SK-N-SH (cell line): Measurements from ENCODE around the gene PCSK2. TPM values are rescaled to one million over a fixed set of nuclear protein-coding genes. Genes with fewer than 3 reads are reported as not detected.

Experiments used
- CTCF ChIA-PET: fragments of 300-600, 350-600 bp; formaldehyde crosslinking; extraction: SDS; loops from one replicate; lab custom pipeline; 2021; lab: Yijun Ruan, JAX
- POLR2A ChIA-PET: fragments of 350-600 bp; sonication (Branson Sonifier 250); formaldehyde crosslinking; extraction: SDS; loops from one replicate; lab custom pipeline; 2020; ENCODE audit warnings: antibody characterized with exemption, inconsistent platforms; lab: Yijun Ruan, JAX
- DNase-seq: peaks from one replicate; pipeline ENCODE4 v3.0.0; 2012
- H2AFZ ChIP-seq: fragments of 200-600 bp; sonication (generic); 2 replicates; pipeline ENCODE4 v1.8.1; 2016; ENCODE audit warnings: antibody characterized with exemption, mild to moderate bottlenecking, low read depth
- H3F3A ChIP-seq: fragments of 200-600 bp; sonication (generic); replicated peaks from 2 replicates; pipeline ENCODE3; 2016; ENCODE audit warnings: antibody characterized with exemption, mild to moderate bottlenecking; ENCODE audit not compliant: insufficient read depth
- H3K27ac ChIP-seq, 2 experiments: fragments of 200-500 bp in 1 of 2; fragments of 200-600 bp in 1 of 2; sonication (Bioruptor generic) in 1 of 2; sonication (generic), shearing (Covaris generic) in 1 of 2; 2 replicates each; pipeline versions ENCODE4 v1.5.1 to v1.6.1; 2014 to 2016; ENCODE audit warnings: low read depth in 2 of 2, inconsistent platforms in 1 of 2, low read length in 1 of 2, mild to moderate bottlenecking in 1 of 2, mixed read lengths in 1 of 2
- H3K27me3 ChIP-seq: fragments of 200-600 bp; sonication (generic), shearing (Covaris generic); 2 replicates; pipeline ENCODE4 v1.6.1; 2016; ENCODE audit warnings: mixed run types; ENCODE audit not compliant: insufficient read depth
- H3K36me3 ChIP-seq, 2 experiments: fragments of 200-500 bp in 1 of 2; fragments of 200-600 bp in 1 of 2; sonication (Bioruptor generic) in 1 of 2; sonication (generic) in 1 of 2; replicated peaks in 1 of 2; 2 replicates each; pipeline versions ENCODE3 to v1.5.1; 2014 to 2016; ENCODE audit warnings: low read length in 1 of 2, mild to moderate bottlenecking in 1 of 2; ENCODE audit not compliant: insufficient read depth in 2 of 2, control insufficient read depth in 1 of 2
- H3K4me1 ChIP-seq, 2 experiments: fragments of 200-500 bp in 1 of 2; fragments of 200-600 bp in 1 of 2; sonication (Bioruptor generic) in 1 of 2; sonication (generic), shearing (Covaris generic) in 1 of 2; 2 replicates each; pipeline versions ENCODE4 v1.5.1 to v1.6.1; 2014 to 2016; ENCODE audit warnings: low read depth in 1 of 2, low read length in 1 of 2, mixed run types in 1 of 2; ENCODE audit not compliant: insufficient read depth in 2 of 2, control insufficient read depth in 1 of 2
- H3K4me2 ChIP-seq: fragments of 200-600 bp; sonication (generic), shearing (Covaris generic); 2 replicates; pipeline ENCODE4 v1.6.1; 2017; ENCODE audit warnings: mixed run types
- H3K4me3 ChIP-seq, 2 experiments: fragments of 200-500 bp in 1 of 2; fragments of 200-600 bp in 1 of 2; sonication (Bioruptor generic) in 1 of 2; sonication (generic), shearing (Covaris generic) in 1 of 2; 2 replicates each; pipeline versions ENCODE4 v1.5.1 to v1.8.1; 2014 to 2016; ENCODE audit warnings: low read depth in 2 of 2, inconsistent platforms in 1 of 2, low read length in 1 of 2, mild to moderate bottlenecking in 1 of 2, mixed read lengths in 1 of 2, moderate library complexity in 1 of 2
- H3K79me2 ChIP-seq: fragments of 200-600 bp; sonication (generic); 2 replicates; pipeline ENCODE4 v1.8.1; 2017; ENCODE audit warnings: mild to moderate bottlenecking; ENCODE audit not compliant: insufficient read depth
- H3K9ac ChIP-seq: fragments of 200-600 bp; sonication (generic); 2 replicates; pipeline ENCODE4 v1.6.1; 2017; ENCODE audit warnings: mixed run types
- H3K9me2 ChIP-seq: fragments of 200-600 bp; sonication (generic); 2 replicates; pipeline ENCODE4 v1.6.1; 2017; ENCODE audit warnings: mixed run types
- H3K9me3 ChIP-seq: fragments of 200-600 bp; sonication (generic); 2 replicates; pipeline ENCODE4 v1.6.1; 2017; ENCODE audit warnings: mixed run types, mild to moderate bottlenecking, moderate library complexity
- H4K20me1 ChIP-seq: fragments of 200-600 bp; sonication (generic); 2 replicates; pipeline ENCODE4 v1.6.1; 2017; ENCODE audit warnings: mild to moderate bottlenecking, mixed run types; ENCODE audit not compliant: insufficient read depth
- CHD2 ChIP-seq: fragments of 150-350 bp; IDR thresholded peaks from 2 replicates; pipeline ENCODE4 v1.6.1; 2018; ENCODE audit warnings: low read length; ENCODE audit not compliant: partially characterized antibody
- ELF1 ChIP-seq: IDR thresholded peaks from 2 replicates; pipeline ENCODE4 v1.4.0; 2012
- EP300 ChIP-seq, 2 experiments: IDR thresholded peaks; 2 replicates each; pipeline versions ENCODE4 v1.4.0 to v1.6.1; 2012; ENCODE audit warnings: borderline replicate concordance in 1 of 2, low read depth in 1 of 2, low read length in 1 of 2
- FOSL2 ChIP-seq: IDR thresholded peaks from 2 replicates; pipeline ENCODE4 v1.4.0; 2012; ENCODE audit warnings: low read depth, mild to moderate bottlenecking, moderate library complexity, borderline replicate concordance
- JUND ChIP-seq: IDR thresholded peaks from 2 replicates; pipeline ENCODE4 v1.4.0; 2012
- NFIC ChIP-seq: IDR thresholded peaks from 2 replicates; pipeline ENCODE4 v1.4.0; 2012; ENCODE audit warnings: borderline replicate concordance
- POLR2AphosphoS5 ChIP-seq: IDR thresholded peaks from 2 replicates; pipeline ENCODE4 v1.6.1; 2012; ENCODE audit warnings: low read depth, low read length
- RAD21 ChIP-seq: IDR thresholded peaks from 2 replicates; pipeline ENCODE4 v1.6.1; 2012; ENCODE audit warnings: mild to moderate bottlenecking, low read length
- RCOR1 ChIP-seq: fragments of 150-350 bp; IDR thresholded peaks from 2 replicates; pipeline ENCODE4 v1.6.1; 2017; ENCODE audit warnings: antibody characterized with exemption, low read length
- RFX5 ChIP-seq: IDR thresholded peaks from 2 replicates; pipeline ENCODE4 v1.6.1; 2012; ENCODE audit warnings: mild to moderate bottlenecking, improper control_type of control experiment, low read length
- SMC3 ChIP-seq: IDR thresholded peaks from 2 replicates; pipeline ENCODE4 v1.6.1; 2012; ENCODE audit warnings: low read depth, low read length, improper control_type of control experiment
- WGBS: methylation state at CpG from one replicate; pipeline ENCODE4 v1.1.6; 2017; ENCODE audit warnings: low lambda C conversion rate; 5-methylcytosine and 5-hydroxymethylcytosine counted together
- polyA plus RNA-seq, 3 experiments: library from polyadenylated mRNA; depleted of rRNA; stranded (reverse); fragments of >200 nt; gene quantifications; 2 replicates each; pipeline ENCODE4 v1.2.3, GENCODE V29; 2012
- TF ChIP-seq, protein P1 (sequence below): IDR thresholded peaks from 2 replicates; pipeline ENCODE4 v1.6.1; 2012; ENCODE audit warnings: mild to moderate bottlenecking, low read depth, low read length, moderate library complexity

Gene PCSK2
- polyA plus RNA-seq, 1 of the 3 experiments (the other 2 are of a cell fraction) = not detected

- TF ChIP-seq CHD2 (no peak), JUND (no peak), RFX5 (no peak), SMC3 (no peak), EP300 (IDR thresholded peaks at IDR 0.05; ENCODE audit: borderline replicate concordance in 1 of 2, low read depth in 1 of 2, low read length in 1 of 2) (no peak), NFIC (no peak), RAD21 (no peak), RCOR1 (no peak), ELF1 (no peak), POLR2AphosphoS5 (no peak)
Measured at GRCh38 chr20:17441745-17442144, 214.9 kb downstream of the PCSK2 start (continued).

DNA sequence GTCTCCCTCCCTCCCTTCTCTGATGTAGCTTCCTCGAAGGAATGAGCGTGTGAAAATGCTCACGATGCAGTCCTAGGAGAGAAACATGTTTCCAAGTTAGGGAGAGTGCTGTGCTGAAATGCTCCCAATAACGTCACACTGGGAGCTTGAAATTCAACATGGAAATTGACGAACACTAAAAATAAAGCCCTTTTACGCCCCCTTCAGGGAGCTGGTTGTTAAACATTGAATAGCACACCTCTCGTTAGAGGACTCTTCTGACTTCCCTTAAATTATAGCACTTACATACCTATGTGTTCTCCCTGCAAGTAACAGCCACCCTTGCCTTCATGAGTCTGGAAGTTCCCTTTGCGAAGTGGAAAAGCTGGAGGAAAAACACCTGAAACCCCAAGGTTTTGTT lies 215.7 kb downstream of the PCSK2 start:
- Histone ChIP-seq H3K79me2 (no peaks in the 10 kb centered on the region), H3K4me2 (no peak overlapping the region), H3K36me3 (no peaks in the 10 kb centered on the region), H4K20me1 (no peaks in the 10 kb centered on the region), H2AFZ (no peak overlapping the region), H3K4me1 (no peaks in the 10 kb centered on the region), H3K9ac (no peak overlapping the region), H3K9me3 (no peaks in the 10 kb centered on the region), H3K27me3 (0 out of 2 replicates have a peak, but pooled peaks cover 7% of the 10 kb centered on the region), H3K4me3 (no peak overlapping the region; a peak in 1 of 4 replicates), H3F3A (no peaks in the 10 kb centered on the region), H3K27ac (no peak overlapping the region), H3K9me2 (no peaks in the 10 kb centered on the region)
- no peak for DNase-seq
- ChIA-PET POLR2A (no interaction called here), CTCF (interaction anchor here (1.1 to 3.2 kb wide), 2 partner anchors 11 to 639 kb away, joined by 5 to 22 read pairs; no protein-coding TSS in a partner anchor)
- TF ChIP-seq RFX5 (no peak), FOSL2 (no peak), ELF1 (no peak), RCOR1 (no peak)
- TF ChIP-seq, protein P1, sequence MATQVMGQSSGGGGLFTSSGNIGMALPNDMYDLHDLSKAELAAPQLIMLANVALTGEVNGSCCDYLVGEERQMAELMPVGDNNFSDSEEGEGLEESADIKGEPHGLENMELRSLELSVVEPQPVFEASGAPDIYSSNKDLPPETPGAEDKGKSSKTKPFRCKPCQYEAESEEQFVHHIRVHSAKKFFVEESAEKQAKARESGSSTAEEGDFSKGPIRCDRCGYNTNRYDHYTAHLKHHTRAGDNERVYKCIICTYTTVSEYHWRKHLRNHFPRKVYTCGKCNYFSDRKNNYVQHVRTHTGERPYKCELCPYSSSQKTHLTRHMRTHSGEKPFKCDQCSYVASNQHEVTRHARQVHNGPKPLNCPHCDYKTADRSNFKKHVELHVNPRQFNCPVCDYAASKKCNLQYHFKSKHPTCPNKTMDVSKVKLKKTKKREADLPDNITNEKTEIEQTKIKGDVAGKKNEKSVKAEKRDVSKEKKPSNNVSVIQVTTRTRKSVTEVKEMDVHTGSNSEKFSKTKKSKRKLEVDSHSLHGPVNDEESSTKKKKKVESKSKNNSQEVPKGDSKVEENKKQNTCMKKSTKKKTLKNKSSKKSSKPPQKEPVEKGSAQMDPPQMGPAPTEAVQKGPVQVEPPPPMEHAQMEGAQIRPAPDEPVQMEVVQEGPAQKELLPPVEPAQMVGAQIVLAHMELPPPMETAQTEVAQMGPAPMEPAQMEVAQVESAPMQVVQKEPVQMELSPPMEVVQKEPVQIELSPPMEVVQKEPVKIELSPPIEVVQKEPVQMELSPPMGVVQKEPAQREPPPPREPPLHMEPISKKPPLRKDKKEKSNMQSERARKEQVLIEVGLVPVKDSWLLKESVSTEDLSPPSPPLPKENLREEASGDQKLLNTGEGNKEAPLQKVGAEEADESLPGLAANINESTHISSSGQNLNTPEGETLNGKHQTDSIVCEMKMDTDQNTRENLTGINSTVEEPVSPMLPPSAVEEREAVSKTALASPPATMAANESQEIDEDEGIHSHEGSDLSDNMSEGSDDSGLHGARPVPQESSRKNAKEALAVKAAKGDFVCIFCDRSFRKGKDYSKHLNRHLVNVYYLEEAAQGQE = no peak
- WGBS = 39% methylated on average over 8 of the region's 8 CpGs
